Sigmoid colon (tissue), 4 donors: ENCODE data around the gene TMEM214.

Experiments used
- POLR2AphosphoS5 ChIP-seq, 4 donors: sonication (generic); formaldehyde crosslinking; IDR thresholded peaks; one replicate each; pipeline ENCODE4 v1.6.1; 2017; ENCODE audit warnings: antibody characterized with exemption in 4 of 4
- TF ChIP-seq, protein P1 (sequence below), 4 experiments: fragments of 450-650 bp in 3 of 4; fragments of 200-600 bp in 1 of 4; IDR thresholded peaks; one replicate each; pipeline ENCODE4 v1.5.1; 2016 to 2019; ENCODE audit warnings: antibody characterized with exemption in 4 of 4, mild to moderate bottlenecking in 3 of 4, moderate library complexity in 2 of 4

DNA sequence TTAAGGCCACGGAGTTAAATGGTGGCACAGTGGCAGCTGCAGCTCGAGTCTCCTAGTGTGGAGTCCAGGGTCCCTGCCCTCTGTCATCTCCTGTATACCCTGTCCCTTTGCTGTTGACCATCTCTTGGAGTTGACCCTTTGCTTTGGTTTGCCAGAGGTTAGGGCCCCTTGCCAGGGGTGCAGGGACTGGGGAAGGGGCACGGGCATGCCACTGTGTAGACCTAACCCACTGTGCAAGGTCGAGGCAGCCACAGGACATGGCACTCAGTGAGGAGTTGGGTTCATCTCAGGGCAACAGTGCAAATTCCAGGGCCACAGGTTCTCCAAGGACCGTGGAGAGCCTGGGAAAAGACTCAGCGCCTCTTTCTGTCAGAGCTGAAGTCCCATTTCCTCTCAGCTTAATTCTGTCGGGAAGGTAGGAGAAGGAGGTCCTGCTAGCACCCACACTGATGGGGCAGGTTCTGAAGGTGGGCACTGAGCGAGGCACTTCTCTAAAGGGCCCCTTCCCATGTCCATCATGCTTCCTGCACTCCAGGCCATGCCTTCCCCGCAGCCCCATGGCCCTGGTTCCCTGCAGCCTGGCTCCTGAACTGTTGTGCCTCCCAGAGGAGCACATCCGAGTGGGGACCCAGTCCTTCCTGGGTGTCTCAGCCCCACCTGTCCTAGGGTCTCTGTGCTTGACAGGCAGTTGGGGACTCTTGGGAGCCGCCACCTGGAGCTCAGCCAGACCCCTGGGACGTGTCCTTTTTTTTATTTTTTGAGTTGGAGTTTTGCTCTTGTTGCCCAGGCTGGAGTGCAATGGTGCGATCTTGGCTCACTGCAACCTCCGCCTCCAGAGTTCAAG, 56.6 kb downstream of the TMEM214 start:
- TF ChIP-seq, protein P1, sequence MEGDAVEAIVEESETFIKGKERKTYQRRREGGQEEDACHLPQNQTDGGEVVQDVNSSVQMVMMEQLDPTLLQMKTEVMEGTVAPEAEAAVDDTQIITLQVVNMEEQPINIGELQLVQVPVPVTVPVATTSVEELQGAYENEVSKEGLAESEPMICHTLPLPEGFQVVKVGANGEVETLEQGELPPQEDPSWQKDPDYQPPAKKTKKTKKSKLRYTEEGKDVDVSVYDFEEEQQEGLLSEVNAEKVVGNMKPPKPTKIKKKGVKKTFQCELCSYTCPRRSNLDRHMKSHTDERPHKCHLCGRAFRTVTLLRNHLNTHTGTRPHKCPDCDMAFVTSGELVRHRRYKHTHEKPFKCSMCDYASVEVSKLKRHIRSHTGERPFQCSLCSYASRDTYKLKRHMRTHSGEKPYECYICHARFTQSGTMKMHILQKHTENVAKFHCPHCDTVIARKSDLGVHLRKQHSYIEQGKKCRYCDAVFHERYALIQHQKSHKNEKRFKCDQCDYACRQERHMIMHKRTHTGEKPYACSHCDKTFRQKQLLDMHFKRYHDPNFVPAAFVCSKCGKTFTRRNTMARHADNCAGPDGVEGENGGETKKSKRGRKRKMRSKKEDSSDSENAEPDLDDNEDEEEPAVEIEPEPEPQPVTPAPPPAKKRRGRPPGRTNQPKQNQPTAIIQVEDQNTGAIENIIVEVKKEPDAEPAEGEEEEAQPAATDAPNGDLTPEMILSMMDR (IDR thresholded peaks at IDR 0.05): no peak
- no peak for TF ChIP-seq POLR2AphosphoS5 (IDR thresholded peaks at IDR 0.05)
